GM18870 (cell line): ENCODE measurements around the gene DLG2.
"Not testable (repeated sequence)": the region's sequence is repeated elsewhere in the genome, so short reads cannot be mapped to it uniquely, and the experiment has no call there.

Experiments used
- ATAC-seq: cut with Tn5 transposase; IDR thresholded peaks from one replicate; pipeline ENCODE4 v1.9.1; 2021; ENCODE audit warnings: moderate library complexity; ENCODE audit not compliant: unreplicated experiment

DLG2 gene

DNA sequence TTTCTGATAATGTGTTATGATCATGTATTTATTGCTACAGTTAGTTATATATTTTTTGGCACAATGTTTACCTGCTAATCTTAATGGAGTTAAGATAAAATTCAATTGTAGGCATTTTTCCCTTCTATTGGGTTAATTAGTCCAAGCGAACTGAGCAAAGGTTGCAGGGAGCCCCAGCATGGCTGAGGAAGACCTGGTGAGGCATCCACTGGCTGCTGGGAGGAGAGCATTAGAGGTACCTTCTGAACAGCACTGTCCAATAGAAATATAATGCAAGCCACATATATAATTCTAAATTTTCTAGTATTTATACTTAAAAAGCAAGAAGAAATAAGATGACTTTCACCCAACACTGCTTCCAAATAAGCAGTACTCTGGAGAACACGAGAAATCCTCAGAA lies 19.9 kb upstream of the DLG2 start:
- ATAC-seq: no peak

- no peak for ATAC-seq
Observed at GRCh38 chr11:85643191-85643614, 16.1 kb upstream of the DLG2 start.

- ATAC-seq: no peak
Observed at GRCh38 chr11:85634747-85635146, 7.6 kb upstream of the DLG2 start.

- peak; percentile 11 for ATAC-seq
Observed at GRCh38 chr11:85628771-85629341, 1.7 kb upstream of the DLG2 start.

- ATAC-seq: peak; percentile 98
Observed at GRCh38 chr11:85627998-85628770, 1.0 kb upstream of the DLG2 start, which contains the start of gene TMEM126B. Gene TMEM126B, plus strand, starts transcription at chr11:85628593. Its CDS starts 15 bp downstream, at chr11:85628608.

DNA sequence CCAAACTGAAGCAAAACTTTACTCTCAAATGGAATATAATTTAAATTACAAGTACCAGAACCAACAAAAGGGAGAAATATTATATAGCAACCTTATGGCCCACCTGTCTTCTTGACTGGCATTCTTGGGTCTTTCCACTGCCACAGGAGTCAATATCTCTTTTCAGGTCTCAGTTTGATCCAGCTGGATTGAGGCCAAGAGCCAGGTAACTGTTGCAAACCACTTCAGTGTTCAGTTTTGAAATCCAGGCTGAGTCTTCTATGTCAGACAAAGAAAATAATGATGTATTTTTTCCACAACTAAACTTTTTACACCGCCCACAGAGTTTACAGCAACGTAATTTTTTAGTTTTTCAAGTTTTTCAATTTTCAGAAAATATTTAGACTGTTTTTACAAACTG lies 648 bp downstream of the DLG2 start:
- no peak for ATAC-seq

- no peak for ATAC-seq
Observed at GRCh38 chr11:85620256-85620655, 6.9 kb downstream of the DLG2 start.

GRCh38 chr11:85619499-85619898 lies 7.6 kb downstream of the DLG2 start:
- no peak for ATAC-seq

- not testable (repeated sequence) for ATAC-seq
Observed at GRCh38 chr11:85611643-85612042, 15.5 kb downstream of the DLG2 start.

GRCh38 chr11:85609286-85609685 lies 17.9 kb downstream of the DLG2 start:
- not testable (repeated sequence) for ATAC-seq

GRCh38 chr11:85608621-85609020 lies 18.5 kb downstream of the DLG2 start:
- ATAC-seq: not testable (repeated sequence)

DNA sequence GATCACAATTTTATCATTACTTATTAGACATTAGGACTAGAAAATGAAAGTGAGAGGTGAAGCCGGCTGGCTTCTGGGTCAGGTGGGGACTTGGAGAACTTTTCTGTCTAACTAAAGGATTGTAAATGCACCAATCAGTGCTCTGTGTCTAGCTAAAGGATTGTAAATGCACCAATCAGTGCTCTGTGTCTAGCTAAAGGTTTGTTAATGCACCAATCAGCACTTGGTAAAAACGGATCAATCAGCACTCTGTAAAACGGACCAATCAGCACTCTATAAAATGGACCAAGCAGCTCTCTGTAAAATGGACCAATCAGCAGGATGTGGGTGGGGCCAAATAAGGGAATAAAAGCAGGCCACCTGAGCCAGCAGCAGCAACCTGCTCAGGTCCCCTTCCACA lies 20.9 kb downstream of the DLG2 start:
- ATAC-seq: not testable (repeated sequence)

DNA sequence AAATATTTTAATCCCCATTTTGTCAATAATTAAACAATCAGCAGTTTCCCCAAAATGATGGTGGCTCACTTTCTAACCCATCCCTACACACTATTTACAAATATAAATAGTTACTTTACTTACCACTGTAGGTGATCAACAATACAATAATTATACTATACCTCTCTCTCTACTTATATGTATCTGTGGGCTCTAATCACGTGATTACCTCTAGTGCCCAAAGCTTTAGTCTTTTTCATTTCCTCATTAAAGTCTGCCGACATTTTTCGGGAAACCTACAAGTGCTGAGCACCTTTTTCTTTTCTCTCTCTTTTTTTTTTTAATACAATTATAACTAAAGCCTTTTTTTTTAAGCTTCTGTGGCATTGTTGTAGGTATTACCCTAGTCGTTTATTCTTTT lies 23.9 kb downstream of the DLG2 start:
- no peak for ATAC-seq

DNA sequence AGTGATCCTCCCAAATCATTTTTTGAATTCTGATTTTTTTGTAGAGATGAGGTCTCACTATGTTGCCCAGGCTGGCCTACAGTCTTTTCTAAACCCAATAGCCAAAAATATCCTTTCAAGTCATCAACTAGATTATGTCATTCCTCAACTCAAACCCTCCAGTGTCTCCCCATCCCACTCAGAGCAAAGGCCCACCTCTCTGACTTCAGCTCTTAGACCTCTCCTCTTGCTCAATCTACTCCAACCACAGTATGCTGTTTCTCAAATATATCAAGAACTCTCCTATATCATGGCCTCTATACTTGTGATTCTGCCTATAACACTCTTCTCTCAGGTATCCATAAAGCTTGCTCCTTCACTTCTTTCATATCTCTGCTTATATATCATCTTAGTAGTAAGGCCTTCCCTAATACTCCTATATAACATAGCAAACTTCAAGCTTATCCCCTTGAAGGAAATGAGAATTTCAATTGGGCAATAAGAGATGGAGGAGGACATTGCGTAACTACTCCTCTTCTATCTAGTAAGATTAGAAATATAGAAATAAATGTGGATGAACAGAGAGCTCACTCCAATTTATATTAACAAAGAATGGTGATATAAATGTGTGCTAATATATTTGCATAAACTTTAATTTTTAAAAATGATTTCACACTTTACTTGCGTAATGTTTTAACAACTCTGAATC lies 24.5 kb downstream of the DLG2 start:
- no peak for ATAC-seq

DNA sequence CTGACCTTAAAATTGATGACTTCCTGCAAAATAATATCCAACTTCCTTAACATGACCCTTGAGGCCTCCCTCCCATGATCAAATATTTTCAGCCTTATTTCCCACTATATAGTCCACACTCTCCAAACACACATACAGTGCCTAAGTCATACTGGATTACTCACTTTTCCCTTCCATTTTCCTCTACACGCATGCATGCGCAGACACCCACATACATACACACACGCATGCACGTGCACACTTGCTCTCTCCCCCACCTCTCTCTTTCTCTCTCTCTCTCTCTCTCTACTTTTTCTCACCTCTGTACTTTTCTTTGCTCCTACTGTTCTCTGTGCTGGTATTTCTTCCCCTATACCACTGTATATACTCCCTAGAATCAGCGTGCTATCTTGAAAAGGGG lies 28.1 kb downstream of the DLG2 start:
- no peak for ATAC-seq

GRCh38 chr11:85596886-85597285 lies 30.3 kb downstream of the DLG2 start:
- no peak for ATAC-seq

DNA sequence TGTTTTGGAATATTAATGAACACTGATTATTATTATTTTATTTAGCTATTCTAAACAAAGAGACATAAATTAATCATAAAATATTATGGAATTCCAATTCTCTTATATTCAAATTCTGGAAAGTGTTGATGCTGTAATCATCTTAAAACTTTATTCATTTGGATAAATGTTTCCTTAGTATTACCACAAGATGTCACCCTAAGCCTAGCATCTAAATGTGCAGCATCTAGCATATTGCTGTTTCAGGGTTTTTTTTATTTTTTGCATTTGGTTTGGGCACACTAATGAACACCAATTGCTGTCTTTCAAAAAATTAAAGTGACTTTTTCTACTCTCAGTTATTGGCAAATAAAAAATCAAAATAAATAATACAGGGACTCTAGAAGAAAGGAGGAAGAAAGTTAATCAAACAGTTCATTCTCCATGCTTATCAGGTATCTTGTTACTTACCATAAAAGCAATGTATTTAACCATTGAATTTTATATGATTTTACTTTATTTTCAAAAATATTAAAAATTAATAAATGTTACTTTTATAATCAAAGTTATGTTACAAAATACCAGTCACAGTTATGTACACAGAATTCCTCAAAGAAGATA lies 31.8 kb downstream of the DLG2 start:
- ATAC-seq: no peak

GRCh38 chr11:85590848-85591483 lies 36.2 kb downstream of the DLG2 start:
- no peak for ATAC-seq

- ATAC-seq: no peak
Observed at GRCh38 chr11:85589373-85589772, 37.8 kb downstream of the DLG2 start.

DNA sequence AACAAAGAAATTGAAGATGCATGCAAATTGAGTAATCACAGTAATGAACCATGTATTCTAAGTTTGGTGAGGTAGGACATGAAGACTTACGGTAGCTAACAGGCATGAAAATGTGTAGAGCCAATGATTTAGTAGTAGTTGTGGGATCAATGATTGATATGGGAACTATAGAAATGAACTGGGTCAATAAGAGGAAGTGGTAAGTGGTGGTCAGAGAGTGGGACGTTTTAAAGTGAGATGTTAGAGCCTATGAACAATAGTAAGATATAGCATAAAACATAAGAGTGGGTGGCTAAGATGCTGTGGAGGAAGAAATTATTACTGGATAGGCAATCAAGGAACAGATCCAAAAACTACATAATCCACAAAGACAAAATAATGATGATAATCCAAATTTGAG lies 45.0 kb downstream of the DLG2 start:
- peak; percentile 76 for ATAC-seq

- no peak for ATAC-seq
Observed at GRCh38 chr11:85575388-85575787, 51.8 kb downstream of the DLG2 start.
